ENCODE data around the gene RNF138.
"Not testable (repeated sequence)": the region's sequence is repeated elsewhere in the genome, so short reads cannot be mapped to it uniquely, and the experiment has no call there.

Gene RNF138

GRCh38 chr18:32158108-32158624 lies 66.5 kb downstream of the RNF138 start:
- H3K27me3 ChIP-seq (ENCODE audit: control insufficient read depth, insufficient read depth, low read length), result no peaks in the 10 kb centered on the region
- no peak overlapping the region for H3K27ac ChIP-seq (ENCODE audit: low read depth, low read length)
- H3K4me3 ChIP-seq (ENCODE audit: low read length), result peak overlapping the region; percentile 67
- H3K9ac ChIP-seq (ENCODE audit: low read length), result no peak overlapping the region
- no peaks in the 10 kb centered on the region for H3K4me1 ChIP-seq (ENCODE audit: control insufficient read depth, insufficient read depth, low read length)
- no peaks in the 10 kb centered on the region for H3K36me3 ChIP-seq (ENCODE audit: control insufficient read depth, insufficient read depth, low read length)

DNA sequence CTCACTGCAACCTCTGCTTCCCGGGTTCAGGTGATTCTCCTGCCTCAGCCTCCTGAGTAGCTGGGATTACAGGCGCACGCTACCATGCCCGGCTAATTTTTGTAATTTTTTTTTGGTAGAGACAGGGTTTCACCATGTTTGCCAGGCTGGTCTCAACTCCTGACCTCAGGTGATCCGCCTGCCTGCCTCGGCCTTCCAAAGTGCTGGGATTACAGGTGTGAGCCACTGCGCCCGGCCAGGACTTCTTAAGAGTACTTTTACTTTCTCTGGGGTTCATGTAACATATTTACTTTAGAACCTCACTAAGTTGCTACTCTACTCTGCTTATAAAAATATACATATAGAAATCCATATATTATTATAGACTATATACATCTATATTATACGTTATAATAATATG lies 67.0 kb downstream of the RNF138 start:
- H3K36me3 ChIP-seq (ENCODE audit: control insufficient read depth, insufficient read depth, low read length); H3K9ac ChIP-seq (ENCODE audit: low read length); H3K27me3 ChIP-seq (ENCODE audit: control insufficient read depth, insufficient read depth, low read length); H3K4me1 ChIP-seq (ENCODE audit: control insufficient read depth, insufficient read depth, low read length); H3K27ac ChIP-seq (ENCODE audit: low read depth, low read length): not testable (repeated sequence)
- peak overlapping the region; percentile 67 for H3K4me3 ChIP-seq (ENCODE audit: low read length)

- H3K27ac ChIP-seq (ENCODE audit: low read depth, low read length), result no peak overlapping the region
- H3K9ac ChIP-seq (ENCODE audit: low read length), result no peak overlapping the region
- H3K4me3 ChIP-seq (ENCODE audit: low read length), result no peak overlapping the region
- H3K27me3 ChIP-seq (ENCODE audit: control insufficient read depth, insufficient read depth, low read length), result no peaks in the 10 kb centered on the region
- H3K4me1 ChIP-seq (ENCODE audit: control insufficient read depth, insufficient read depth, low read length), result no peaks in the 10 kb centered on the region
- no peaks in the 10 kb centered on the region for H3K36me3 ChIP-seq (ENCODE audit: control insufficient read depth, insufficient read depth, low read length)
Observed at GRCh38 chr18:32160547-32160946, 68.9 kb downstream of the RNF138 start.

DNA sequence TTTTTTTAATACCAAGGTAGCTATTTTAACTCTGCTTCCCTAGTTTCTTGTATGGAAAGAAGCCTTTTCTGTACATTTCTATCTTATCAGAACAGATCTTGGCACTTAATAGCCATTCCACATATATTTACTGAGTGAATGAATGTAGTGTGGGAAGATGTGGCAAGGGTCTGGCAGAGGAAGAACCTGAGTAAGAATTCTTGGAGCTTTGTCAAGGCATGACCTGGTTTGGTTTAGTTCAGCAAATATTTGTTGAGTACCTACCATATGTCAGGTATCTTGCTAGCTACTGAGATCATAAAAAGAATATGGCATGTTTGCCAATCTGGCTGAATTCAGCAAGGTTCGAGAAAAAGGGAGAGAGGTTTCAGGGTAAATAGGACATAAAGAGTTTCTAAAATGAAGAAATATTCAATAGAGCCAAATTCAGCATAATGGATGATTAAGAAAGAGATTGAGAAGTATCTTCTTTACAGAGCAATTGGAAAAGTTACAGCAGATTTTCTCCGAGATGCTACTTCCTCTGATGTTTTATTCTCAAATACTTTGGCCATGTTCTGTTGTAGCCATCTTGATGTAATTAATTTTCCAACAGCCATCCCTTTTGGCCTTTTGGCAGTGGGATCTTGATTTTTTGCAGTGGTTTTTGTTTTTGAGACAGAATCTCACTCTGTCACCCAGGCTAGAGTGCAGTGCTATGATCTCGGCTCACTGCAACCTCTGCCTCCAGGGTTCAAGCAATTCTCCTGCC lies 76.5 kb downstream of the RNF138 start:
- Histone ChIP-seq H3K4me3 (ENCODE audit: low read length) (no peak overlapping the region), H3K27ac (ENCODE audit: low read depth, low read length) (no peak overlapping the region), H3K4me1 (ENCODE audit: control insufficient read depth, insufficient read depth, low read length) (no peaks in the 10 kb centered on the region), H3K36me3 (ENCODE audit: control insufficient read depth, insufficient read depth, low read length) (no peaks in the 10 kb centered on the region), H3K27me3 (ENCODE audit: control insufficient read depth, insufficient read depth, low read length) (no peaks in the 10 kb centered on the region), H3K9ac (ENCODE audit: low read length) (no peak overlapping the region)

DNA sequence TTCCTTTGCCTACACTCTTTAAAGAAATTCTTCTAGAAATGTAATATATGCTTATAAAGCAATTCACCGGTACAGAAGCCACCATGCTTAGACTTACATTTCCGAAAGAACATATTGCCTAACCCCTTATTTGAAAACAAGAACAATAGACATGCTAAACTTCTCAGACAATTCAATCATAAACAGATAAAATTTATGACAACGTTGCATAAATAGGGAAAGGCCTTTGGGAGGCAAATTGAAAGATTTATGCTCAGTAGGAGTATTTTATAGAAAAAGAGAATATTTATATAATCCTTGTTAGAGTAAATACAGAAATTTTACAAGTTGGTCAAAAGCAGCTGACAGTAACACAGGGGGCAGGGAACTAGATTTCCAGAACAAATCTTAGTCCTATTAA lies 82.0 kb downstream of the RNF138 start:
- Histone ChIP-seq H3K9ac (ENCODE audit: low read length) (no peak overlapping the region), H3K4me1 (ENCODE audit: control insufficient read depth, insufficient read depth, low read length) (no peaks in the 10 kb centered on the region), H3K36me3 (ENCODE audit: control insufficient read depth, insufficient read depth, low read length) (no peaks in the 10 kb centered on the region), H3K4me3 (ENCODE audit: low read length) (no peak overlapping the region), H3K27ac (ENCODE audit: low read depth, low read length) (no peak overlapping the region), H3K27me3 (ENCODE audit: control insufficient read depth, insufficient read depth, low read length) (no peaks in the 10 kb centered on the region)

- Histone ChIP-seq H3K4me1 (ENCODE audit: control insufficient read depth, insufficient read depth, low read length) (no peaks in the 10 kb centered on the region), H3K4me3 (ENCODE audit: low read length) (no peak overlapping the region), H3K9ac (ENCODE audit: low read length) (no peak overlapping the region), H3K27me3 (ENCODE audit: control insufficient read depth, insufficient read depth, low read length) (no peaks in the 10 kb centered on the region), H3K36me3 (ENCODE audit: control insufficient read depth, insufficient read depth, low read length) (no peaks in the 10 kb centered on the region), H3K27ac (ENCODE audit: low read depth, low read length) (no peak overlapping the region)
Observed at GRCh38 chr18:32174719-32175118, 83.0 kb downstream of the RNF138 start.

GRCh38 chr18:32175265-32175664 lies 83.6 kb downstream of the RNF138 start:
- no peak overlapping the region for H3K4me3 ChIP-seq (ENCODE audit: low read length)
- no peaks in the 10 kb centered on the region for H3K36me3 ChIP-seq (ENCODE audit: control insufficient read depth, insufficient read depth, low read length)
- H3K27me3 ChIP-seq (ENCODE audit: control insufficient read depth, insufficient read depth, low read length), result no peaks in the 10 kb centered on the region
- no peak overlapping the region for H3K27ac ChIP-seq (ENCODE audit: low read depth, low read length)
- no peaks in the 10 kb centered on the region for H3K4me1 ChIP-seq (ENCODE audit: control insufficient read depth, insufficient read depth, low read length)
- H3K9ac ChIP-seq (ENCODE audit: low read length), result no peak overlapping the region

DNA sequence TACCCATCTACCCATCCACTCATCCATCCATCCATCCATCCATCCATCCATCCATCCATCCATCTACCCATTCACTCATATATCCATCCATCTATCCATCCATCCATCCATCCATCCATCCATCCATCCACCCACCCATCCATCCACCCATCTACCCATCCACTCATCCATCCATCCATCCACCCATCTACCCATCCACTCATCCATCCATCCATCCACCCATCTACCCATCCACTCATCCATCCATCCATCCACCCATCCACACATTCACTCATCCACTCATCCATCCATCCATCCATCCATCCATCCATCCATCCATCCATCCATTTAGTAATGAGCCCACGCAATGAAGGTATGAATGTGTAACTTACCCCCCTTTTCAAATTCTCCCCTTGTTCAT lies 85.1 kb downstream of the RNF138 start:
- not testable (repeated sequence) for H3K27ac ChIP-seq (ENCODE audit: low read depth, low read length); H3K27me3 ChIP-seq (ENCODE audit: control insufficient read depth, insufficient read depth, low read length); H3K4me3 ChIP-seq (ENCODE audit: low read length); H3K9ac ChIP-seq (ENCODE audit: low read length); H3K4me1 ChIP-seq (ENCODE audit: control insufficient read depth, insufficient read depth, low read length); H3K36me3 ChIP-seq (ENCODE audit: control insufficient read depth, insufficient read depth, low read length)

DNA sequence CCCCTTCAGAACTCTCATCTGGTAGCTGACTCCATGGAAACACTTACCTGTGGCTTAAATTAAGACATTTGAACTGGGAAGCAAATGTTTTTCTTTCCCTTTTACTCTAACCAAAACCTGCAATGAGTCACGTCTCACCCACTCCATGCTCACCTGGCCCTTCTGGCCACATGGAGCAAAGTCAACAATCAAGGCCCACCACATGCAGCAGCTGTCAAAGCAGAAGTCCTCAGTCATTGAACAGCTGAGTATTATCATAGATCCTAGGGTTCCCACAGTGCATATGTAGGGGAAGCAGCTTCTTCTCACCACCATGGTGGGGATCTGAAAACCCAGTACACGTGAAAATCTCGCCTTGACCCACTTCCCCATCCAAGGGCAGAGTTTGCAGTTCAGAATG lies 85.9 kb downstream of the RNF138 start:
- no peak overlapping the region for H3K4me3 ChIP-seq (ENCODE audit: low read length)
- no peak overlapping the region for H3K9ac ChIP-seq (ENCODE audit: low read length)

More for the DNA sequence above, 85.9 kb downstream of the RNF138 start:
- Histone ChIP-seq H3K4me1 (ENCODE audit: control insufficient read depth, insufficient read depth, low read length) (no peaks in the 10 kb centered on the region), H3K36me3 (ENCODE audit: control insufficient read depth, insufficient read depth, low read length) (no peaks in the 10 kb centered on the region), H3K27ac (ENCODE audit: low read depth, low read length) (no peak overlapping the region), H3K27me3 (ENCODE audit: control insufficient read depth, insufficient read depth, low read length) (no peaks in the 10 kb centered on the region)
